ENCODE results near the gene P2RX4. TPM values are rescaled to one million over a fixed set of nuclear protein-coding genes. Genes with fewer than 3 reads are reported as not detected.

The P2RX4 gene
- total and polyA plus RNA-seq, 2 of the 8 experiments (the other 6 are each of a cell fraction or from before 2014, with no cell fraction given): 9.5 to 12.2 TPM

DNA sequence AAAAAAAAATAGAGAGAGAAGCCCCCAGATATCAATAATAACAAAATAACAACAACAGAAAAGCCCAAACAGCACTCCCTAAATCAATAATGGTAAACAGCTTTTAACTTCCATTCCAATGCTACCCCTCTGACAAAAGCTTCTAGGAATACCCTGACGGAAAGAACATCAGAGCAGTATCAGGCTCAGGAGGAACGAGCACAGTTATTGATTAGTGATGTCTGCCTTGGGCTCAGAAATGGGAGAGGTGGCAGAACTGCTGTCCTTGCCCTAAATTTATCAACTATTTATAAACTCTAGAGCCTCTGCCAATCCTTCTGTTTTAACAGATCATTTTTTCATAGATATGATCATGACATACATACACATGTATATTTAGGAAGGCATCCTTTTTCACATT is 41.9 kb downstream of the P2RX4 start:
- no peak overlapping the region for H3K23ac ChIP-seq (ENCODE audit: insufficient read length)
- H3K27me3 ChIP-seq (replicated peaks in 1 of 4; ENCODE audit: control insufficient read depth in 3 of 4, extremely low read depth in 1 of 4, insufficient read depth in 3 of 4, low read length in 3 of 4): no peaks in the 10 kb centered on the region
- FAIRE-seq (no peak), DNase-seq (ENCODE audit: low read depth in 1 of 2, low spot score in 2 of 2) (no peak)
- no peak overlapping the region for H2BK15ac ChIP-seq (ENCODE audit: low read length)
- H2BK120ac ChIP-seq (replicated peaks; ENCODE audit: low read depth, low read length): no peak overlapping the region
- 100% methylated on average over 2 of the region's 2 CpGs; no CpG with 5 or more reads in 1 of the 2 experiments for WGBS, 2 experiments (ENCODE audit: extremely low coverage in 1 of 2, insufficient coverage in 1 of 2, insufficient read length in 1 of 2, insufficient replicate concordance in 2 of 2, low coverage in 1 of 2, low lambda C conversion rate in 2 of 2, missing lambda C conversion rate in 1 of 2)
- no peak overlapping the region for H3K4me3 ChIP-seq (ENCODE audit: extremely low read depth in 1 of 4, insufficient read depth in 2 of 4, low read depth in 3 of 4, low read length in 4 of 4)
- no peak overlapping the region for H4K91ac ChIP-seq (replicated peaks; ENCODE audit: insufficient read length, low read length)
- CTCF ChIA-PET (ENCODE audit: partially characterized antibody): interaction anchor here (0.9 kb wide), 1 partner anchor 36 kb away, joined by 3 read pairs; no protein-coding TSS in a partner anchor
- H3K18ac ChIP-seq (ENCODE audit: extremely low read depth, low read length): no peak overlapping the region
- POLR2A ChIA-PET (ENCODE audit: partially characterized antibody): interaction anchor here (0.6 to 1.1 kb wide), 2 partner anchors 13 to 378 kb away, joined by 3 read pairs; no protein-coding TSS in a partner anchor
- no peak overlapping the region for H3K27ac ChIP-seq (ENCODE audit: low read depth, low read length)
- no peak overlapping the region for H3K9ac ChIP-seq (replicated peaks in 1 of 4; ENCODE audit: extremely low read depth in 1 of 4, low read depth in 3 of 4, low read length in 3 of 4)
- H3K14ac ChIP-seq (ENCODE audit: insufficient read length): no peak overlapping the region
- no peaks in the 10 kb centered on the region; the same call in 1 of the 2 replicates for H3K23me2 ChIP-seq (ENCODE audit: low read depth, low read length)
- H3K4me2 ChIP-seq (ENCODE audit: insufficient read depth in 1 of 2, low read depth in 2 of 2, low read length in 2 of 2): no peak overlapping the region
- no peaks in the 10 kb centered on the region for H3K4me1 ChIP-seq (replicated peaks in 1 of 4; ENCODE audit: control insufficient read depth in 3 of 4, insufficient read depth in 4 of 4, low read length in 3 of 4)
- H3K79me1 ChIP-seq (ENCODE audit: low read depth, low read length): no peaks in the 10 kb centered on the region
- no peak overlapping the region for H4K8ac ChIP-seq (ENCODE audit: extremely low read depth, insufficient read depth, low read length)
- no peak overlapping the region for H2BK5ac ChIP-seq (ENCODE audit: low read depth, low read length)
- H3K56ac ChIP-seq (replicated peaks; ENCODE audit: insufficient read length, low read depth, low read length): no peak overlapping the region
- no peak overlapping the region for H2AK5ac ChIP-seq (ENCODE audit: low read depth, low read length)
- no peak overlapping the region for H2BK20ac ChIP-seq (ENCODE audit: low read length)
- H3K79me2 ChIP-seq (ENCODE audit: control insufficient read depth in 1 of 2, insufficient read depth in 2 of 2, low read length in 2 of 2): no peaks in the 10 kb centered on the region
- no peak overlapping the region for H2BK12ac ChIP-seq (ENCODE audit: low read depth, low read length)
- no peaks in the 10 kb centered on the region for H4K20me1 ChIP-seq (replicated peaks in 1 of 2; ENCODE audit: control insufficient read depth in 1 of 2, insufficient read depth in 2 of 2, low read length in 2 of 2)
- H3K36me3 ChIP-seq (ENCODE audit: control insufficient read depth in 2 of 4, insufficient read depth in 4 of 4, low read length in 3 of 4): peaks cover 11 to 46% (median 37%) of the 10 kb centered on the region in 4 experiments
- H3K4ac ChIP-seq (replicated peaks; ENCODE audit: insufficient read length, low read depth, low read length): no peak overlapping the region
- no peak overlapping the region for H2AFZ ChIP-seq (ENCODE audit: low read length)
- H4K5ac ChIP-seq (ENCODE audit: insufficient read length, low read depth, low read length): no peak overlapping the region
- no peaks in the 10 kb centered on the region for H3K9me3 ChIP-seq (ENCODE audit: insufficient read depth in 2 of 2, low read depth in 1 of 2, low read length in 1 of 2)
- TF ChIP-seq RNF2 (IDR thresholded peaks at IDR 0.05; ENCODE audit: borderline replicate concordance, low read depth, low read length, missing control alignments, poor library complexity, severe bottlenecking) (no peak), HDAC2 (IDR thresholded peaks at IDR 0.05; ENCODE audit: borderline replicate concordance in 1 of 2, low read depth in 2 of 2, low read length in 2 of 2) (no peak), EZH2 (IDR thresholded peaks at IDR 0.05; ENCODE audit: low read depth, low read length, severe bottlenecking) (no peak), YY1 (IDR thresholded peaks at IDR 0.05; ENCODE audit: low read depth, low read length) (no peak), RXRA (IDR thresholded peaks at IDR 0.05; ENCODE audit: insufficient read depth, low read depth, low read length) (no peak), KDM1A (IDR thresholded peaks at IDR 0.05; ENCODE audit: borderline replicate concordance, low read length) (no peak), CBX8 (IDR thresholded peaks at IDR 0.05; ENCODE audit: borderline replicate concordance, low read depth, low read length) (no peak), SIX5 (IDR thresholded peaks at IDR 0.05; ENCODE audit: low read depth, low read length) (no peak)
- TF ChIP-seq, protein P1, sequence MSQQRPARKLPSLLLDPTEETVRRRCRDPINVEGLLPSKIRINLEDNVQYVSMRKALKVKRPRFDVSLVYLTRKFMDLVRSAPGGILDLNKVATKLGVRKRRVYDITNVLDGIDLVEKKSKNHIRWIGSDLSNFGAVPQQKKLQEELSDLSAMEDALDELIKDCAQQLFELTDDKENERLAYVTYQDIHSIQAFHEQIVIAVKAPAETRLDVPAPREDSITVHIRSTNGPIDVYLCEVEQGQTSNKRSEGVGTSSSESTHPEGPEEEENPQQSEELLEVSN (IDR thresholded peaks at IDR 0.05): no peak
